Neural cell (in vitro differentiated cells): ENCODE measurements around the gene RFC4.

Source experiments
- EP300 ChIP-seq: fragments of 450-650 bp; conservative IDR thresholded peaks from 2 replicates; pipeline ENCODE4 v1.6.1; 2014; ENCODE audit warnings: antibody characterized with exemption, mild to moderate bottlenecking, moderate library complexity; ENCODE audit not compliant: poor library complexity, severe bottlenecking
- RAD21 ChIP-seq: fragments of 450-650 bp; conservative IDR thresholded peaks from 2 replicates; pipeline ENCODE4 v1.6.1; 2014; ENCODE audit warnings: antibody characterized with exemption, mild to moderate bottlenecking, moderate library complexity
- TF ChIP-seq, protein P1 (sequence below): IDR thresholded peaks from 2 replicates; pipeline ENCODE4 v1.6.1; 2012; ENCODE audit warnings: borderline replicate concordance
- TF ChIP-seq, protein P2 (sequence below): fragments of 450-650 bp; IDR thresholded peaks from 2 replicates; pipeline ENCODE4 v1.5.1; 2014; ENCODE audit warnings: antibody characterized with exemption, mild to moderate bottlenecking, moderate library complexity; ENCODE audit not compliant: poor library complexity, severe bottlenecking

DNA sequence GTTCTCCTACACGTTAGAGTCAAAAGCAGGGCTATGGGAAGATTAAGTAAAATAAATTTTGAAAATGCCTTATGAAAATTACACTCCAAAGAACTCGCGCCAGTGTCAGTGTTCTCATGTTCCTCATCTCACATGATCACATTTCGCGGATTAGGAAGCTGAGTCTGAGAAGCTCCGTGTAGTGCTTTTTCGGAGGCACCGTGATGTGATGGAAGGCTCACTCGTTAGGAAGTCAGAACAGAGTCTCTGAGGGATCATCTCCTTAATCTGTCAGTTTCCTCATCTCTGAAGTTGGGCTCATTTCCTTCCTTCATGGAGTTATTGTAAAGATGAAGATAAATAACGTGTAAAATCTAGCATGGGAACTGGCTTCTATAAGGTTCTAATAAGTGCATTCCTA, 39.5 kb upstream of the RFC4 start:
- TF ChIP-seq RAD21, result no peak
- no peak for TF ChIP-seq EP300
- TF ChIP-seq, protein P1, sequence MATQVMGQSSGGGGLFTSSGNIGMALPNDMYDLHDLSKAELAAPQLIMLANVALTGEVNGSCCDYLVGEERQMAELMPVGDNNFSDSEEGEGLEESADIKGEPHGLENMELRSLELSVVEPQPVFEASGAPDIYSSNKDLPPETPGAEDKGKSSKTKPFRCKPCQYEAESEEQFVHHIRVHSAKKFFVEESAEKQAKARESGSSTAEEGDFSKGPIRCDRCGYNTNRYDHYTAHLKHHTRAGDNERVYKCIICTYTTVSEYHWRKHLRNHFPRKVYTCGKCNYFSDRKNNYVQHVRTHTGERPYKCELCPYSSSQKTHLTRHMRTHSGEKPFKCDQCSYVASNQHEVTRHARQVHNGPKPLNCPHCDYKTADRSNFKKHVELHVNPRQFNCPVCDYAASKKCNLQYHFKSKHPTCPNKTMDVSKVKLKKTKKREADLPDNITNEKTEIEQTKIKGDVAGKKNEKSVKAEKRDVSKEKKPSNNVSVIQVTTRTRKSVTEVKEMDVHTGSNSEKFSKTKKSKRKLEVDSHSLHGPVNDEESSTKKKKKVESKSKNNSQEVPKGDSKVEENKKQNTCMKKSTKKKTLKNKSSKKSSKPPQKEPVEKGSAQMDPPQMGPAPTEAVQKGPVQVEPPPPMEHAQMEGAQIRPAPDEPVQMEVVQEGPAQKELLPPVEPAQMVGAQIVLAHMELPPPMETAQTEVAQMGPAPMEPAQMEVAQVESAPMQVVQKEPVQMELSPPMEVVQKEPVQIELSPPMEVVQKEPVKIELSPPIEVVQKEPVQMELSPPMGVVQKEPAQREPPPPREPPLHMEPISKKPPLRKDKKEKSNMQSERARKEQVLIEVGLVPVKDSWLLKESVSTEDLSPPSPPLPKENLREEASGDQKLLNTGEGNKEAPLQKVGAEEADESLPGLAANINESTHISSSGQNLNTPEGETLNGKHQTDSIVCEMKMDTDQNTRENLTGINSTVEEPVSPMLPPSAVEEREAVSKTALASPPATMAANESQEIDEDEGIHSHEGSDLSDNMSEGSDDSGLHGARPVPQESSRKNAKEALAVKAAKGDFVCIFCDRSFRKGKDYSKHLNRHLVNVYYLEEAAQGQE, result no peak
- TF ChIP-seq, protein P2, sequence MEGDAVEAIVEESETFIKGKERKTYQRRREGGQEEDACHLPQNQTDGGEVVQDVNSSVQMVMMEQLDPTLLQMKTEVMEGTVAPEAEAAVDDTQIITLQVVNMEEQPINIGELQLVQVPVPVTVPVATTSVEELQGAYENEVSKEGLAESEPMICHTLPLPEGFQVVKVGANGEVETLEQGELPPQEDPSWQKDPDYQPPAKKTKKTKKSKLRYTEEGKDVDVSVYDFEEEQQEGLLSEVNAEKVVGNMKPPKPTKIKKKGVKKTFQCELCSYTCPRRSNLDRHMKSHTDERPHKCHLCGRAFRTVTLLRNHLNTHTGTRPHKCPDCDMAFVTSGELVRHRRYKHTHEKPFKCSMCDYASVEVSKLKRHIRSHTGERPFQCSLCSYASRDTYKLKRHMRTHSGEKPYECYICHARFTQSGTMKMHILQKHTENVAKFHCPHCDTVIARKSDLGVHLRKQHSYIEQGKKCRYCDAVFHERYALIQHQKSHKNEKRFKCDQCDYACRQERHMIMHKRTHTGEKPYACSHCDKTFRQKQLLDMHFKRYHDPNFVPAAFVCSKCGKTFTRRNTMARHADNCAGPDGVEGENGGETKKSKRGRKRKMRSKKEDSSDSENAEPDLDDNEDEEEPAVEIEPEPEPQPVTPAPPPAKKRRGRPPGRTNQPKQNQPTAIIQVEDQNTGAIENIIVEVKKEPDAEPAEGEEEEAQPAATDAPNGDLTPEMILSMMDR, result no peak
